ENCODE data around the gene IFITM2.
"Not testable (repeated sequence)": the region's sequence is repeated elsewhere in the genome, so short reads cannot be mapped to it uniquely, and the experiment has no call there.

IFITM2 gene

GRCh38 chr11:282171-282570 lies 25.4 kb upstream of the IFITM2 start:
- no peak for DNase-seq

DNA sequence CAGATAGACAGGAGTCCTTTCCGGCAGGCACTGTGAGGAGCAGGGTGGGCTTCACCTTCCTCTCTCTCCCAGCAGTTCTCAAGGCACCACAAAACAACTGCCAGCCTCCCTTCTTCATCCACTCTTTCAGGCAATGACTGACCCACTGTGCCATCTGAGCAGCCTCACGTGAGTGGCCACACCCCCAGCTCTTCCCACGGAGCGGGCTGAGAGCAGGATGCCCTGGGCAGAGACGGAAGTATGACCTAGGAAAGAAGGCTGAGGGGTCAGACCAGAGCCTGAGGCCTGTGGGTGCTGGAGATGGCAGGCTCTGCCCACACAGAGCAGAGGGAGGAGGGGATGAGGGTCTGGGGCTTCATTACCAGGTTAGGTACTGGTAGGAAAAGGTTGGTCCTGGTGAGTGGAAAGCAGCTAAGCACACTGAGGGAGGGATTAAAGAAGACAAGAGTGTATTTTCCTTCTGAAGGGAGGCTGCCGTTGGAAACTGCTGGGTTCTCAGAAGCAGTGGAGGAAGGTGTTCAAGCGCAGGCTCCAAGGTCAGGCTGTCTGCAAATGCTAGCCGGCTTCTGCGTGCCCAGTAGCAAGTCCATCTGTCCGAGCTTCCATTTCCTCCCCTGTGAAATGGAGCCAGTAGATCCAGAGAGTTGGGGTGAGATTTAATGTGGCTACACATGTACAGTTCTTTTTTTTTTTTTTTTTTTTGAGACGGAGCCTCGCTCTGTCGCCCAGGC lies 24.8 kb upstream of the IFITM2 start:
- DNase-seq, result no peak

- DNase-seq, result no peak
Observed at GRCh38 chr11:283405-284104, 24.1 kb upstream of the IFITM2 start.

DNA sequence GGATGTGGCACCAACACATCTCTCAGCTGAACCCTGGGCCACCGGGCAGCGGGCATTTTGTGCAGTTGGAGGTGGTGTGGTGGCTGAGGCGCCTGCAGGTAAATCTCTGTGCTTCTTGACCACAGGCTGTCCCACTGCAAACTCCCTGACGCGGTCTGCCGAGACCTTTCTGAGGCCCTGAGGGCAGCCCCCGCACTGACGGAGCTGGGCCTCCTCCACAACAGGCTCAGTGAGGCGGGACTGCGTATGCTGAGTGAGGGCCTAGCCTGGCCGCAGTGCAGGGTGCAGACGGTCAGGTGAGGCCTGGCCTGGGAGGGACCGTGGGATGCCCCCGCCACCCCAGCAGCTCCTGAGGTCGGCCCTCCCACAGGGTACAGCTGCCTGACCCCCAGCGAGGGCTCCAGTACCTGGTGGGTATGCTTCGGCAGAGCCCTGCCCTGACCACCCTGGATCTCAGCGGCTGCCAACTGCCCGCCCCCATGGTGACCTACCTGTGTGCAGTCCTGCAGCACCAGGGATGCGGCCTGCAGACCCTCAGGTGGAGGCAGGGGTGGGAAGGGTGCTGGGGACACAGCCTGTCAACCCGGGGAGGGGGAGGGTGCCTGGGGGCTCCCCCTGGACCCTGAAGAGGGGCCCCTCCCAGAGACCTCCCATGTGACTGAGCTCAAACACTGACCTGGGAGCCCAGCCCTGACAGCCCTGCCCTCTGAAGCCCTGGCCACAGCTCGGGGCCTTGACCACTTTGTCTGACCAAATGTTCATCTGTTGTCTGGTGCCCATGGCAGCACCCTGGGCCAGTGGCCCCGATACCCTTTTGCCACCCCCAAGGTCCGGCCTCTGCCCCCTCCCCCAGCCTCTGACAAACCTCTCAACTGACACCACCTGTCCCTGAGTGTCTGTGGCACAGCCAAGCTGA lies 23.3 kb upstream of the IFITM2 start:
- DNase-seq, result no peak

GRCh38 chr11:285021-285893 lies 22.4 kb upstream of the IFITM2 start:
- no peak for DNase-seq

GRCh38 chr11:285894-286220 lies 21.8 kb upstream of the IFITM2 start:
- DNase-seq, result no peak

DNA sequence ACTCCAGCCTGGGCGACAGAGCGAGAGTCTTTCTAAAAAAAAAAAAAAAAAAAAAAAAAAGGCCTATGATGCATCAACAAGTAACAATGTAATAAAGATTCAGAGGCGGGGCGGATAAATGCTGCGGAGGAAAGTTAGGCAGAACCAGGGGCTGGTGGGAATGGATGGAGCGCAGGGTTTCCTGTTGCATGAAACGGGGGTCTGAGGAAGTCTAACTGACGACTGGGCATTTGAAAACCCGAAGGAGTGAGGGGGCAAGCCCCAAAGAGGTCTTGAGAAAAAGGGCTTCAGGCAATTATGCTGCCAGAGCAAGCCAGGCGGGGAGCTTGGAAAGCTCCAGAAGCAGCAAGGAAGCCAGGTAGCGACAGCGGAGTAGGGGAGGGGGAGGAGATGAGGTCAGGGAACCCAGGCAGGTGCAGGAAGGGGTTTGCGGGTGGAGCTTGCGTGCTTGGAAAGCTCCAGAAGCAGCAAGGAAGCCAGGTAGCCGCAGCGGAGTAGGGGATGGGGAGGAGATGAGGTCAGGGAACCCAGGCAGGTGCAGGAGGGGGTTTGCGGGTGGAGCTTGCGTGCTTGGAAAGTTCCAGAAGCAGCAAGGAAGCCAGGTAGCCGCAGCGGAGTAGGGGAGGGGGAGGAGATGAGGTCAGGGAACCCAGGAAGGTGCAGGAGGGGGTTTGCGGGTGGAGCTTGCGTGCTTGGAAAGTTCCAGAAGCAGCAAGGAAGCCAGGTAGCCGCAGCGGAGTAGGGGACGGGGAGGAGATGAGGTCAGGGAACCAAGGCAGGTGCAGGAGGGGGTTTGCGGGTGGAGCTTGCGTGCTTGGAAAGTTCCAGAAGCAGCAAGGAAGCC lies 20.4 kb upstream of the IFITM2 start:
- not testable (repeated sequence) for DNase-seq

- no peak for DNase-seq
Observed at GRCh38 chr11:287821-288477, 19.7 kb upstream of the IFITM2 start.

- no peak for DNase-seq
Observed at GRCh38 chr11:288478-289397, 18.9 kb upstream of the IFITM2 start, which contains the start of gene PGGHG. TSS of gene PGGHG (plus strand) at chr11:289126. CDS start at chr11:289817, 691 bp downstream.

DNA sequence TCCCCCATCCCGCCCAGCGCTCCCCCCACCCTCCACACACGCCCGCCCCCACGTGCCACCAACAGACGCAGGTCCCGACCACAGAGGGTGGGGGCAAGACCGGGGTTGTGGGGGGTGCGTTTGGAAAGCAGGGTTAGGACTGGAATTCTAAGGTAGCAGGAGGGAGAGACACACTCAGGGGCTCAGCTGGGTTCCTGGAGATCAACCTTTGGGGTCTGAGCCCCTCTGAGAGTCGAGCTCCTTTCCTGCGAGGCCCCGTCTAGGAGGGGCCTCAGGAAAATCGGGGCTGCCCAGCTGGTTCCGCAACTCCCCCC lies 18.3 kb upstream of the IFITM2 start:
- no peak for DNase-seq

GRCh38 chr11:289712-290620 lies 17.6 kb upstream of the IFITM2 start:
- no peak for DNase-seq

DNA sequence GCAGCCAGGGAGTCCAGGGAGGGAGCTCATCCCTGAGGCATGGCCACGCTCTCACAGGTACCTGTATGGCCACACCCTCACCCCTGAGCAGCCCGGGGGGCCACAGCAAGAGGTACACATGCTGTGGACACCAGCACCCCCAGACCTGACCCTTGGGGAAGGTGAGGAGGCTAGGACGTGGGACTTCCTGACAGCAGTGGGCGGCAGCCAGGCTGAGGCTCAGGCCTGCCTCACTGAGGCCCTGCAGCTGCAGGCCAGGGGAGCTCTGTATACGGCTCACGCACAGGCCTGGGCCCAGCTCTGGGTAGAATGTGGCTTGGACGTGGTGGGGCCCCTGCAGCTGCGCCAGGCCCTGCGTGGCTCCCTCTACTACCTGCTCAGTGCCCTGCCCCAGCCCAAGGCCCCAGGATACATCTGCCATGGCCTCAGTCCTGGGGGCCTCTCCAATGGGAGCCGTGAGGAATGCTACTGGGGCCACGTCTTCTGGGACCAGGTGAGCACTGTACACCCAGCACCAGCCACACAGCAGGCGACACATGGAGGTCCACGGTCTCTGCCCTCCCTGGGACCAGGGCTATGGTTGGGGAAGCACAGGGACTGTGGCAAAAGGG lies 16.9 kb upstream of the IFITM2 start:
- DNase-seq, result no peak

- no peak for DNase-seq
Observed at GRCh38 chr11:291281-292210, 16.1 kb upstream of the IFITM2 start.

DNA sequence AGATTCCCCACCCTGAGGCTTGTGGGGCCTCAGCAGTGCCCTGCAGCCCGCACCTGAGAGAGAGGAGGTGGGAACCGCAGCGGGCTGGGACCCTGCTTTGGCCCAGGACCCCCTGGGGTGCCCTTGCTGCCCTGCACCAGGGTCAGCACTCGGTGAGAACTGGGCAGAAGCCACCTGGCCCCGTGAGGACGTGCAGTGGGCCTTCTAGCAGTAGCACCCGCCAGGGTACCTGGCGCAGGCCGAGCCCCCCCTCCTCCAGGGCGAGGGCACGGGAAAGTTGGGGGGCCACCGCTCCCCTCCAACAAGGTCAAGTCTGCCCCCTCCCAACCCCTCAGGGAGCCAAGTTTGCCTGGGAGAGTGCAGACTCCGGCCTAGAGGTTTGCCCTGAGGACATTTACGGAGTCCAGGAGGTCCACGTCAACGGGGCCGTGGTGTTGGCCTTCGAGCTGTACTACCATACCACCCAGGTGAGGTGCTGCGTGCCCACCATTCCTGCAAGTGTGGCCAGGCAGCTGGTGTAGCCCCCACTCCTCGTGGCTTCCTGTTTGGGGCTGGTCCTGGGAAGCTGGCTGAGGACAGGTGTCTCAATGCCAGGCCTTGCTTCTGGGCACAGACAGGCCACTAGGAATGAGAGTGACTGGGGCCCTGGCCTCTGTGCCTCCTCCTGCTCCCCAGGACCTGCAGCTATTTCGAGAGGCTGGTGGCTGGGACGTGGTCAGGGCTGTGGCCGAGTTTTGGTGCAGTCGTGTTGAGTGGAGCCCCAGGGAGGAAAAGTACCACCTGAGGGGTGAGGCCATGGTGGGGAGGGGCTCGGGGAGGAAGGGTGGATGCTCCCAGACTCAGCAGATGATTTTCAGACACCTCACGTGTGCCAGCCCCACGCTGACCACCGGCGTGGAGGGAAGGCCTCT lies 15.2 kb upstream of the IFITM2 start:
- DNase-seq, result no peak

GRCh38 chr11:293271-293851 lies 14.3 kb upstream of the IFITM2 start:
- no peak for DNase-seq
